Trophoblast cell (in vitro differentiated cells and primary cell): ENCODE results near the gene GAB2.

Experiments used
- DNase-seq, 2 donors: peaks; one replicate each; pipeline ENCODE4 v3.0.0-alpha.2; 2016
- H2AFZ ChIP-seq: 2 replicates; pipeline ENCODE4 v1.6.1; 2013; ENCODE audit warnings: low read length, moderate library complexity, mild to moderate bottlenecking; ENCODE audit not compliant: insufficient read depth, poor library complexity
- H2AK5ac ChIP-seq: 2 replicates; pipeline ENCODE4 v1.6.1; 2013; ENCODE audit warnings: mild to moderate bottlenecking, low read length
- H2BK120ac ChIP-seq: 2 replicates; pipeline ENCODE4 v1.6.1; 2013; ENCODE audit warnings: low read length, mild to moderate bottlenecking, moderate library complexity; ENCODE audit not compliant: insufficient read depth, poor library complexity
- H2BK12ac ChIP-seq: 2 replicates; pipeline ENCODE4 v1.6.1; 2013; ENCODE audit warnings: mild to moderate bottlenecking, low read length, moderate library complexity
- H2BK5ac ChIP-seq: 2 replicates; pipeline ENCODE4 v1.6.1; 2013; ENCODE audit warnings: low read length, low read depth, moderate library complexity, mild to moderate bottlenecking; ENCODE audit not compliant: poor library complexity
- H3K14ac ChIP-seq: 2 replicates; pipeline ENCODE4 v1.6.1; 2013; ENCODE audit warnings: mild to moderate bottlenecking, low read length
- H3K18ac ChIP-seq: 2 replicates; pipeline ENCODE4 v1.6.1; 2013; ENCODE audit warnings: mild to moderate bottlenecking, low read length
- H3K23ac ChIP-seq: 2 replicates; pipeline ENCODE4 v1.6.1; 2013; ENCODE audit warnings: low read length
- H3K27ac ChIP-seq: 2 replicates; pipeline ENCODE4 v1.5.1; 2013; ENCODE audit warnings: low read depth, mild to moderate bottlenecking, inconsistent platforms, low read length, moderate library complexity
- H3K27me3 ChIP-seq: 2 replicates; pipeline ENCODE4 v1.6.1; 2013; ENCODE audit warnings: inconsistent platforms, mild to moderate bottlenecking, low read length, moderate library complexity; ENCODE audit not compliant: insufficient read depth
- H3K36me3 ChIP-seq, 2 experiments: 1 replicate in 1 of 2; 2 replicates in 1 of 2; pipeline ENCODE4 v1.6.1; 2013; ENCODE audit warnings: low read length in 2 of 2, mild to moderate bottlenecking in 2 of 2, moderate library complexity in 1 of 2; ENCODE audit not compliant: insufficient read depth in 2 of 2, control insufficient read depth in 1 of 2
- H3K4ac ChIP-seq: 2 replicates; pipeline ENCODE4 v1.6.1; 2013; ENCODE audit warnings: low read depth, mild to moderate bottlenecking, low read length, moderate library complexity
- H3K4me1 ChIP-seq, 2 experiments: 1 replicate in 1 of 2; 2 replicates in 1 of 2; pipeline ENCODE4 v1.6.1; 2013; ENCODE audit warnings: low read length in 2 of 2, mild to moderate bottlenecking in 2 of 2, moderate library complexity in 1 of 2; ENCODE audit not compliant: insufficient read depth in 2 of 2, control insufficient read depth in 1 of 2
- H3K4me2 ChIP-seq: 2 replicates; pipeline ENCODE4 v1.6.1; 2013; ENCODE audit warnings: inconsistent platforms, mild to moderate bottlenecking, low read length, moderate library complexity
- H3K4me3 ChIP-seq: 2 replicates; pipeline ENCODE4 v1.5.1; 2013; ENCODE audit warnings: mild to moderate bottlenecking, low read depth, low read length, inconsistent platforms
- H3K79me1 ChIP-seq: one replicate; pipeline ENCODE4 v1.6.1; 2013; ENCODE audit warnings: low read length
- H3K79me2 ChIP-seq: 2 replicates; pipeline ENCODE4 v1.6.1; 2013; ENCODE audit warnings: low read length, mild to moderate bottlenecking; ENCODE audit not compliant: control insufficient read depth, insufficient read depth, poor library complexity
- H3K9ac ChIP-seq: 2 replicates; pipeline ENCODE4 v1.6.1; 2013; ENCODE audit warnings: mild to moderate bottlenecking, low read length
- H3K9me3 ChIP-seq: 2 replicates; pipeline ENCODE4 v1.6.1; 2013; ENCODE audit warnings: low read depth, mild to moderate bottlenecking, control low read depth, inconsistent platforms, low read length; ENCODE audit not compliant: insufficient read depth
- H4K12ac ChIP-seq: 2 replicates; pipeline ENCODE4 v1.6.1; 2013; ENCODE audit warnings: low read depth, mild to moderate bottlenecking, low read length, moderate library complexity
- H4K8ac ChIP-seq: 2 replicates; pipeline ENCODE4 v1.6.1; 2013; ENCODE audit warnings: low read depth, mild to moderate bottlenecking, low read length, moderate library complexity
- H4K91ac ChIP-seq: one replicate; pipeline ENCODE4 v1.6.1; 2013; ENCODE audit warnings: low read depth, mild to moderate bottlenecking, low read length, moderate library complexity
- WGBS: extraction: QIAGEN DNeasy Blood & Tissue Kit; methylation state at CpG from one replicate; pipeline ENCODE4 v1.1.7; 2013; ENCODE audit warnings: missing lambda C conversion rate; ENCODE audit not compliant: insufficient read length, insufficient coverage; ENCODE audit errors: extremely low coverage; 5-methylcytosine and 5-hydroxymethylcytosine counted together

Gene GAB2

GRCh38 chr11:78318321-78319114 is 99.1 kb downstream of the GAB2 start:
- Histone ChIP-seq H4K12ac (no peak overlapping the region), H3K14ac (no peak overlapping the region), H3K27ac (no peak overlapping the region), H2BK5ac (no peak overlapping the region), H2BK12ac (no peak overlapping the region), H3K4me2 (no peak overlapping the region), H3K4me3 (no peak overlapping the region), H2AK5ac (no peak overlapping the region), H3K4me1 (peaks cover 7 to 11% of the 10 kb centered on the region in 2 experiments), H3K27me3 (no peaks in the 10 kb centered on the region), H3K9ac (no peak overlapping the region), H3K18ac (no peak overlapping the region), H3K79me2 (peaks cover 5% of the 10 kb centered on the region), H2AFZ (no peak overlapping the region), H3K9me3 (no peaks in the 10 kb centered on the region), H4K8ac (no peak overlapping the region), H3K4ac (no peak overlapping the region), H2BK120ac (no peak overlapping the region), H3K79me1 (peaks cover 5% of the 10 kb centered on the region), H3K36me3 (peaks cover 0 to 2% of the 10 kb centered on the region in 2 experiments), H4K91ac (no peak overlapping the region), H3K23ac (no peak overlapping the region)
- WGBS: no CpG with 5 or more reads among the region's 9 CpGs
- DNase-seq: no peak

GRCh38 chr11:78315724-78316123 is 101.9 kb downstream of the GAB2 start:
- Histone ChIP-seq H3K14ac (no peak overlapping the region), H3K4me1 (peaks cover 7 to 19% of the 10 kb centered on the region in 2 experiments), H3K4me2 (no peak overlapping the region), H2BK5ac (no peak overlapping the region), H2AFZ (peak overlapping the region; percentile 23), H3K4me3 (no peak overlapping the region), H4K91ac (no peak overlapping the region), H3K79me2 (peaks cover 7% of the 10 kb centered on the region), H3K27me3 (no peaks in the 10 kb centered on the region), H2BK120ac (no peak overlapping the region), H3K4ac (peak overlapping the region; percentile 19), H3K27ac (no peak overlapping the region), H3K79me1 (peaks cover 5% of the 10 kb centered on the region), H2BK12ac (no peak overlapping the region), H3K9ac (no peak overlapping the region), H3K23ac (no peak overlapping the region), H3K36me3 (peaks cover 0 to 2% of the 10 kb centered on the region in 2 experiments), H3K18ac (peak overlapping the region; percentile 89), H3K9me3 (no peaks in the 10 kb centered on the region), H2AK5ac (no peak overlapping the region), H4K8ac (no peak overlapping the region), H4K12ac (no peak overlapping the region)
- no peak for DNase-seq
- no CpG with 5 or more reads among the region's 3 CpGs for WGBS

- Histone ChIP-seq H4K12ac (no peak overlapping the region), H2BK120ac (no peak overlapping the region), H3K4me1 (peaks cover 7 to 22% of the 10 kb centered on the region in 2 experiments), H3K4me2 (no peak overlapping the region), H2BK12ac (no peak overlapping the region), H4K91ac (no peak overlapping the region), H3K4me3 (no peak overlapping the region), H3K23ac (no peak overlapping the region), H3K14ac (no peak overlapping the region), H3K79me2 (peaks cover 8% of the 10 kb centered on the region), H2AFZ (no peak overlapping the region), H3K4ac (no peak overlapping the region), H3K9me3 (no peaks in the 10 kb centered on the region), H3K18ac (no peak overlapping the region), H3K27me3 (no peaks in the 10 kb centered on the region), H2AK5ac (no peak overlapping the region), H3K27ac (no peak overlapping the region), H3K36me3 (peaks cover 0 to 2% of the 10 kb centered on the region in 2 experiments), H4K8ac (no peak overlapping the region), H2BK5ac (no peak overlapping the region), H3K79me1 (peaks cover 5% of the 10 kb centered on the region), H3K9ac (no peak overlapping the region)
- no CpG with 5 or more reads among the region's 5 CpGs for WGBS
- DNase-seq: no peak
Observed at GRCh38 chr11:78314762-78315161, 102.9 kb downstream of the GAB2 start.

GRCh38 chr11:78313898-78314297 is 103.7 kb downstream of the GAB2 start:
- no peak overlapping the region for H2BK5ac ChIP-seq
- no peak overlapping the region for H3K14ac ChIP-seq
- WGBS: no CpG with 5 or more reads among the region's 2 CpGs
- H4K91ac ChIP-seq: no peak overlapping the region
- no peak overlapping the region for H4K12ac ChIP-seq
- no peak overlapping the region for H2AFZ ChIP-seq
- no peaks in the 10 kb centered on the region for H3K9me3 ChIP-seq
- no peak overlapping the region for H2BK120ac ChIP-seq
- H3K36me3 ChIP-seq: peaks cover 0 to 2% of the 10 kb centered on the region in 2 experiments
- no peak overlapping the region for H3K9ac ChIP-seq
- no peak overlapping the region for H3K4me3 ChIP-seq
- no peak overlapping the region for H3K23ac ChIP-seq
- no peak overlapping the region for H2BK12ac ChIP-seq
- H4K8ac ChIP-seq: no peak overlapping the region
- H3K79me1 ChIP-seq: peaks cover 5% of the 10 kb centered on the region
- no peaks in the 10 kb centered on the region for H3K27me3 ChIP-seq
- DNase-seq: peak in 1 of 2 donors; percentile 20
- H3K79me2 ChIP-seq: peaks cover 11% of the 10 kb centered on the region
- H3K4me2 ChIP-seq: no peak overlapping the region
- peaks cover 6 to 23% of the 10 kb centered on the region in 2 experiments for H3K4me1 ChIP-seq
- H3K18ac ChIP-seq: no peak overlapping the region
- H3K27ac ChIP-seq: no peak overlapping the region
- no peak overlapping the region for H3K4ac ChIP-seq
- H2AK5ac ChIP-seq: no peak overlapping the region
